Fibroblast of lung (primary cell): ENCODE measurements around the gene SLC25A43.

Experiments
- EZH2 ChIP-seq: IDR thresholded peaks from 2 replicates; pipeline ENCODE4 v1.5.1; 2012; ENCODE audit warnings: low read length, control low read depth, mild to moderate bottlenecking; ENCODE audit errors: missing control alignments
- TF ChIP-seq, protein P1 (sequence below), 2 donors: IDR thresholded peaks in 1 of 2; conservative IDR thresholded peaks in 1 of 2; 1 replicate in 1 of 2; 2 replicates in 1 of 2; pipeline ENCODE4 v1.5.1; 2011 to 2012; ENCODE audit warnings: low read length in 2 of 2, control low read depth in 1 of 2, inconsistent platforms in 1 of 2, low read depth in 1 of 2, mild to moderate bottlenecking in 1 of 2

DNA sequence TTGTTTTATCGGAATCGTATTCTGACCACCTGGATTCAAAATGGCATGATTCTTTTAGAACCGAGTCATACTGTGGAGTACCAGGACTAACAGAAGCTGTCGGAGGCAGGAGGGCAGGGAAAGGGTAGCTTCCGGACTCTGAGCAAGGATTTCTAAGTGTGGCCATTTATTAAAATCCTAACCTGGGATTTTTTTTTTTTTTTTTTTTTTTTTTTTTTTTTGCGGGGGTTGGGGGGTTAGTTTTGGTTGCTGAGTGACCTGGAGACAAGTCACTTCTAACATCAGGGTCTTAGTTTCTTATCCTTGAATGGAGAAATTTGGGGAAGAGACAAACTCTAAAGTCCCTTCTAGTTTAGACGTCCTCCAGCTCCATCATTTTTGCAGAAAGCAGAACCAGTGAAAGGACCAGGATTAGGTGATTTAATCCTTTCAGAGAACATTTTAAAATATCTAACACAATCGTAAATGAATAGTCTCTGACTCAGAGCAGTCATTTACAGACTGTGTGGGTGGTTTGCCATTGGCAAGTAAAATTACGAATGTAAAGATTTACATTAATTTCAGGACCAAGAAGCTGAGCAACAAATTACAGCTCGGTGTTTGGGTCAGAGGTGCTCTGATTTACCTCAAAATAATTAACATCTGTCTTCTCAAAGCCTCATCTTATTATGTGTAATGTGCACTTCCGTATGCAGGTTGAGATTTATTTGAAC is 76.4 kb downstream of the SLC25A43 start:
- TF ChIP-seq, protein P1, sequence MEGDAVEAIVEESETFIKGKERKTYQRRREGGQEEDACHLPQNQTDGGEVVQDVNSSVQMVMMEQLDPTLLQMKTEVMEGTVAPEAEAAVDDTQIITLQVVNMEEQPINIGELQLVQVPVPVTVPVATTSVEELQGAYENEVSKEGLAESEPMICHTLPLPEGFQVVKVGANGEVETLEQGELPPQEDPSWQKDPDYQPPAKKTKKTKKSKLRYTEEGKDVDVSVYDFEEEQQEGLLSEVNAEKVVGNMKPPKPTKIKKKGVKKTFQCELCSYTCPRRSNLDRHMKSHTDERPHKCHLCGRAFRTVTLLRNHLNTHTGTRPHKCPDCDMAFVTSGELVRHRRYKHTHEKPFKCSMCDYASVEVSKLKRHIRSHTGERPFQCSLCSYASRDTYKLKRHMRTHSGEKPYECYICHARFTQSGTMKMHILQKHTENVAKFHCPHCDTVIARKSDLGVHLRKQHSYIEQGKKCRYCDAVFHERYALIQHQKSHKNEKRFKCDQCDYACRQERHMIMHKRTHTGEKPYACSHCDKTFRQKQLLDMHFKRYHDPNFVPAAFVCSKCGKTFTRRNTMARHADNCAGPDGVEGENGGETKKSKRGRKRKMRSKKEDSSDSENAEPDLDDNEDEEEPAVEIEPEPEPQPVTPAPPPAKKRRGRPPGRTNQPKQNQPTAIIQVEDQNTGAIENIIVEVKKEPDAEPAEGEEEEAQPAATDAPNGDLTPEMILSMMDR (conservative IDR thresholded peaks at IDR 0.05 in 1 of 2, IDR thresholded peaks at IDR 0.05 in 1 of 2; ENCODE audit: low read depth in 1 of 2, low read length in 2 of 2) = no peak
- no peak for TF ChIP-seq EZH2
